GM12878 (cell line): Measurements from ENCODE around the gene CLIP2. TPM values are rescaled to one million over a fixed set of nuclear protein-coding genes. Genes with fewer than 3 reads are reported as not detected.

Source experiments
- ATAC-seq: fragments of 200-7000 bp; cut with Tn5 transposase; 3 replicates; pipeline ENCODE4 v1.9.1; 2020; ENCODE audit warnings: mild to moderate bottlenecking, moderate library complexity
- BruUV-seq: library from RNA; stranded (reverse); fragments of 400-500 nt; replicated peaks from 2 replicates; lab custom pipeline; 2021; lab: Mats Ljungman, UMichigan
- CTCF ChIA-PET: fragments of 300-600 bp; sonication (Branson Sonifier 250); formaldehyde crosslinking; extraction: SDS; loops from one replicate; lab custom pipeline; 2021; ENCODE audit warnings: inconsistent platforms; lab: Yijun Ruan, JAX
- POLR2A ChIA-PET: fragments of 350-600 bp; formaldehyde crosslinking; extraction: SDS; loops from one replicate; lab custom pipeline; 2021; ENCODE audit warnings: inconsistent platforms; lab: Charles Lee
- RAD21 ChIA-PET: fragments of 300-600 bp; sonication (Branson Sonifier 250); formaldehyde crosslinking; loops from one replicate; lab custom pipeline; 2023; ENCODE audit warnings: antibody characterized with exemption; ENCODE audit not compliant: unreplicated experiment; lab: Charles Lee
- SMC1A ChIA-PET: fragments of 300-600 bp; sonication (Branson Sonifier 250); formaldehyde crosslinking; loops from one replicate; lab custom pipeline; 2023; ENCODE audit not compliant: unreplicated experiment, uncharacterized antibody; lab: Charles Lee
- DNase-seq: peaks from one replicate; pipeline ENCODE4 v3.0.0-alpha.2; 2011; ENCODE audit warnings: low read depth, low spot score
- FAIRE-seq: peaks from 3 replicates; lab custom pipeline; 2011; peaks lifted over from hg19 to GRCh38; lab: Jason Lieb, UNC
- H2AFZ ChIP-seq: 2 replicates; pipeline ENCODE4 v1.6.0; 2011; ENCODE audit warnings: low read depth, low read length, control low read depth; ENCODE audit not compliant: control insufficient read depth
- H3K27ac ChIP-seq: 2 replicates; pipeline ENCODE4 v1.5.1; 2011; ENCODE audit warnings: control low read depth; ENCODE audit not compliant: control insufficient read depth, insufficient read depth
- H3K27me3 ChIP-seq, 2 experiments: replicated peaks in 1 of 2; 2 replicates each; pipeline versions ENCODE4 v1.6.0 to v1.6.1; 2011; ENCODE audit warnings: low read length in 1 of 2; ENCODE audit not compliant: control insufficient read depth in 2 of 2, insufficient read depth in 2 of 2
- H3K36me3 ChIP-seq, 2 experiments: 2 replicates each; pipeline ENCODE4 v1.5.1; 2011; ENCODE audit warnings: low read length in 1 of 2; ENCODE audit not compliant: control insufficient read depth in 2 of 2, insufficient read depth in 2 of 2
- H3K4me1 ChIP-seq: 2 replicates; pipeline ENCODE4 v1.6.1; 2011; ENCODE audit warnings: mild to moderate bottlenecking, low read length, moderate library complexity, mixed read lengths; ENCODE audit not compliant: control insufficient read depth, insufficient read depth
- H3K4me2 ChIP-seq: 2 replicates; pipeline ENCODE4 v1.6.0; 2011; ENCODE audit warnings: control low read depth; ENCODE audit not compliant: control insufficient read depth, insufficient read depth
- H3K4me3 ChIP-seq: fragments of 200-600 bp; sonication (generic); 2 replicates; pipeline ENCODE4 v1.5.1; 2016
- H3K79me2 ChIP-seq: 2 replicates; pipeline ENCODE4 v1.6.0; 2011; ENCODE audit warnings: low read length; ENCODE audit not compliant: control insufficient read depth, insufficient read depth
- H3K9ac ChIP-seq: 2 replicates; pipeline ENCODE4 v1.8.0; 2011; ENCODE audit warnings: low read length, control low read depth, mixed read lengths; ENCODE audit not compliant: control insufficient read depth, insufficient read depth
- H3K9me3 ChIP-seq: replicated peaks from 3 replicates; pipeline ENCODE4 v1.5.1; 2011; ENCODE audit warnings: mild to moderate bottlenecking, low read length; ENCODE audit not compliant: control insufficient read depth, insufficient read depth
- H4K20me1 ChIP-seq: 2 replicates; pipeline ENCODE4 v1.6.0; 2011; ENCODE audit not compliant: control insufficient read depth, insufficient read depth
- BHLHE40 ChIP-seq, 2 experiments: fragments of 450-650 bp in 1 of 2; IDR thresholded peaks; 2 replicates each; pipeline ENCODE4 v1.6.1; 2011 to 2017; ENCODE audit warnings: low read depth in 2 of 2, borderline replicate concordance in 1 of 2, improper control_type of control experiment in 1 of 2, low read length in 1 of 2, mild to moderate bottlenecking in 1 of 2
- DPF2 ChIP-seq: fragments of 450-650 bp; IDR thresholded peaks from 2 replicates; pipeline ENCODE4 v1.6.1; 2017; ENCODE audit warnings: mild to moderate bottlenecking
- EGR1 ChIP-seq, 2 experiments: IDR thresholded peaks; 1 replicate in 1 of 2; 2 replicates in 1 of 2; pipeline ENCODE4 v1.6.1; 2011 to 2012; ENCODE audit warnings: low read depth in 2 of 2, low read length in 2 of 2, borderline replicate concordance in 1 of 2, mild to moderate bottlenecking in 1 of 2, moderate library complexity in 1 of 2
- IKZF1 ChIP-seq: fragments of 450-650 bp; conservative IDR thresholded peaks from 2 replicates; pipeline ENCODE4 v1.6.1; 2017; ENCODE audit warnings: antibody characterized with exemption, mild to moderate bottlenecking
- NFYB ChIP-seq: IDR thresholded peaks from 2 replicates; pipeline ENCODE4 v1.6.1; 2011; ENCODE audit warnings: low read depth, mild to moderate bottlenecking, low read length, improper control_type of control experiment, moderate library complexity; ENCODE audit not compliant: insufficient read depth
- SUZ12 ChIP-seq: fragments of 200-600 bp; sonication (generic); IDR thresholded peaks from one replicate; pipeline ENCODE4 v1.6.1; 2018; ENCODE audit warnings: antibody characterized with exemption, mild to moderate bottlenecking; ENCODE audit not compliant: unreplicated experiment
- WGBS: methylation state at CpG from one replicate; pipeline ENCODE4 v1.1.6; 2016; ENCODE audit warnings: low lambda C conversion rate; ENCODE audit not compliant: insufficient replicate concordance, insufficient coverage; ENCODE audit errors: missing lambda C conversion rate; 5-methylcytosine and 5-hydroxymethylcytosine counted together
- in situ Hi-C: fragments of 300-500 bp; cut with MboI; formaldehyde crosslinking; loops from 9 replicates; pipeline ENCODE4 v1.14.3; 2018; ENCODE audit warnings: mixed read lengths
- intact Hi-C: fragments of 100-400 bp; cut with micrococcal nuclease; formaldehyde crosslinking; loops from one replicate; pipeline ENCODE4 v1.14.2; 2022; ENCODE audit not compliant: unreplicated experiment
- polyA plus RNA-seq, 11 experiments: library from polyadenylated mRNA; depleted of rRNA in 4 of 11; unstranded in 6 of 11; stranded (reverse) in 5 of 11; fragments of >200 nt; fragmentation: Nextera tagmentation in 4 of 11; fragmentation: Illumina TruSeq in 1 of 11; extraction: Ambion mirVana in 4 of 11; extraction: Trizol in 1 of 11; gene quantifications; 1 replicate in 1 of 11; 2 replicates in 10 of 11; pipeline versions ENCODE4 v1.2.1 to v1.2.3, GENCODE V29; 2011 to 2016; ENCODE audit warnings: inconsistent platforms in 2 of 11, missing spikeins in 2 of 11, low read depth in 1 of 11
- total RNA-seq, 4 experiments: library from RNA; depleted of rRNA in 3 of 4; stranded (reverse); fragments of >200 nt in 3 of 4; fragmentation: Illumina TruSeq in 1 of 4; extraction: Trizol in 1 of 4; gene quantifications; 2 replicates each; pipeline versions ENCODE4 v1.2.1 to v1.2.3, GENCODE V29; 2013 to 2021

CLIP2 gene
- total and polyA plus RNA-seq, 10 of the 15 experiments (the other 5 are each of a cell fraction or from before 2014, with no cell fraction given), result 0.26 to 56.3 (median 21.0) TPM

GRCh38 chr7:74454021-74454924, 165.1 kb downstream of the CLIP2 start:
- FAIRE-seq, result no peak
- RAD21 ChIA-PET, result no interaction called here
- Histone ChIP-seq H3K27me3 (no peaks in the 10 kb centered on the region), H3K4me3 (no peak overlapping the region; the same call in 1 of the 2 replicates), H3K9ac (no peak overlapping the region), H3K9me3 (no peaks in the 10 kb centered on the region; the same call in 2 of the 3 replicates), H3K27ac (no peak overlapping the region), H2AFZ (no peak overlapping the region), H3K4me2 (no peak overlapping the region), H4K20me1 (peaks cover 2% of the 10 kb centered on the region; the same call in 1 of the 2 replicates), H3K79me2 (no peaks in the 10 kb centered on the region), H3K36me3 (no peaks in the 10 kb centered on the region), H3K4me1 (peaks cover 5% of the 10 kb centered on the region)
- ATAC-seq, result no peak
- CTCF ChIA-PET, result no interaction called here
- POLR2A ChIA-PET, result interaction anchor here (0.6 kb wide), 1 partner anchor 29 kb away, joined by 3 read pairs; no protein-coding TSS in a partner anchor
- BruUV-seq, result no TSS peak
- intact Hi-C loops, result loop anchor here (10.0 kb wide), 1 partner anchor 211 kb away; no protein-coding TSS in a partner anchor
- no peak for DNase-seq
- TF ChIP-seq NFYB, result no peak
- 0 out of 3 replicates have a peak, but pooled peaks of 1 of the 2 experiments have one; percentile 5 for TF ChIP-seq EGR1 (IDR thresholded peaks at IDR 0.05; ENCODE audit: borderline replicate concordance in 1 of 2, low read depth in 2 of 2, low read length in 2 of 2)
- peak; percentile 36 for TF ChIP-seq SUZ12
- TF ChIP-seq IKZF1, result peak; percentile 23; the same call in 1 of the 2 replicates
- TF ChIP-seq BHLHE40 (IDR thresholded peaks at IDR 0.05; ENCODE audit: borderline replicate concordance in 1 of 2, low read depth in 2 of 2, low read length in 1 of 2), result peak in 1 of 2 experiments; percentile 85; a peak in 2 of 4 replicates
- 0 out of 2 replicates have a peak, but pooled peaks have one; percentile 22 for TF ChIP-seq DPF2
- SMC1A ChIA-PET, result no interaction called here
- 34% methylated on average over 7 of the region's 61 CpGs for WGBS
- in situ Hi-C loops, result no loop called here
